ENCODE results near the gene HMGB1.
"Not testable (repeated sequence)": the region's sequence is repeated elsewhere in the genome, so short reads cannot be mapped to it uniquely, and the experiment has no call there.

- not testable (repeated sequence) for TF ChIP-seq PATZ1 (CRISPR knock-in tag; IDR thresholded peaks at IDR 0.05; ENCODE audit: borderline replicate concordance); CSDC2 (CRISPR knock-in tag; IDR thresholded peaks at IDR 0.05)
These were observed 22.2 kb downstream of the HMGB1 start for GRCh38 chr13:30443491-30443890.

Data from SK-N-SH treated with all-trans-retinoic acid at 6 μM for 48 hours (cell line).